H9 (cell line): ENCODE data around the gene DPY19L3. TPM values are rescaled to one million over a fixed set of nuclear protein-coding genes. Genes with fewer than 3 reads are reported as not detected.

Source experiments
- DNase-seq: peaks from one replicate; pipeline ENCODE4 v3.0.0-alpha.2; 2017
- H2AFZ ChIP-seq: one replicate; pipeline ENCODE4 v1.6.1; 2013; ENCODE audit warnings: mild to moderate bottlenecking, low read length, control low read depth, moderate library complexity
- H2AK5ac ChIP-seq: 2 replicates; pipeline ENCODE4 v1.6.1; 2013; ENCODE audit warnings: low read length, control low read depth, mixed read lengths; ENCODE audit not compliant: insufficient read length
- H2BK120ac ChIP-seq: one replicate; pipeline ENCODE4 v1.6.1; 2013; ENCODE audit warnings: low read depth, mild to moderate bottlenecking, low read length, control low read depth, inconsistent platforms; ENCODE audit not compliant: poor library complexity, severe bottlenecking
- H2BK12ac ChIP-seq: 2 replicates; pipeline ENCODE4 v1.6.1; 2013; ENCODE audit warnings: low read length, control low read depth, mixed read lengths, low read depth; ENCODE audit not compliant: insufficient read length
- H2BK15ac ChIP-seq: 2 replicates; pipeline ENCODE4 v1.6.1; 2013; ENCODE audit warnings: low read depth, low read length, control low read depth
- H2BK20ac ChIP-seq: one replicate; pipeline ENCODE4 v1.6.1; 2013; ENCODE audit warnings: low read depth, mild to moderate bottlenecking, low read length, control low read depth, inconsistent platforms; ENCODE audit not compliant: poor library complexity, severe bottlenecking
- H2BK5ac ChIP-seq: 2 replicates; pipeline ENCODE4 v1.6.1; 2013; ENCODE audit warnings: low read length, control low read depth, mixed read lengths; ENCODE audit not compliant: insufficient read length
- H3K14ac ChIP-seq: 2 replicates; pipeline ENCODE4 v1.6.1; 2013; ENCODE audit warnings: low read length, control low read depth; ENCODE audit not compliant: insufficient read depth
- H3K18ac ChIP-seq: 2 replicates; pipeline ENCODE4 v1.6.1; 2013; ENCODE audit warnings: low read depth, mild to moderate bottlenecking, mixed read lengths, low read length, control low read depth; ENCODE audit not compliant: insufficient read length
- H3K23ac ChIP-seq: 2 replicates; pipeline ENCODE4 v1.6.1; 2013; ENCODE audit warnings: low read length, control low read depth, mixed read lengths, low read depth; ENCODE audit not compliant: insufficient read length
- H3K23me2 ChIP-seq: 2 replicates; pipeline ENCODE4 v1.6.1; 2013; ENCODE audit warnings: low read depth, mild to moderate bottlenecking, mixed read lengths, low read length, control low read depth; ENCODE audit not compliant: insufficient read length, poor library complexity, severe bottlenecking
- H3K27ac ChIP-seq: 2 replicates; pipeline ENCODE4 v1.5.1; 2013; ENCODE audit warnings: low read length, control low read depth, mixed read lengths, low read depth; ENCODE audit not compliant: insufficient read length
- H3K27me3 ChIP-seq: 2 replicates; pipeline ENCODE4 v1.6.1; 2013; ENCODE audit warnings: low read length, control low read depth, inconsistent platforms; ENCODE audit not compliant: insufficient read depth
- H3K4ac ChIP-seq: 2 replicates; pipeline ENCODE4 v1.6.1; 2013; ENCODE audit warnings: low read depth, mild to moderate bottlenecking, control low read depth, inconsistent platforms, low read length, moderate library complexity
- H3K4me1 ChIP-seq: 2 replicates; pipeline ENCODE4 v1.6.1; 2013; ENCODE audit warnings: low read length, control low read depth, inconsistent platforms; ENCODE audit not compliant: insufficient read depth
- H3K4me2 ChIP-seq: 2 replicates; pipeline ENCODE4 v1.6.1; 2013; ENCODE audit warnings: low read length, control low read depth, mixed read lengths; ENCODE audit not compliant: insufficient read length, insufficient read depth
- H3K56ac ChIP-seq: 2 replicates; pipeline ENCODE4 v1.6.1; 2013; ENCODE audit warnings: low read depth, mild to moderate bottlenecking, mixed read lengths, low read length, control low read depth; ENCODE audit not compliant: insufficient read length
- H3K79me1 ChIP-seq: 2 replicates; pipeline ENCODE4 v1.6.1; 2013; ENCODE audit warnings: low read depth, mild to moderate bottlenecking, moderate library complexity, low read length, control low read depth, inconsistent platforms; ENCODE audit not compliant: insufficient read depth, poor library complexity, severe bottlenecking
- H3K79me2 ChIP-seq: 2 replicates; pipeline ENCODE4 v1.6.1; 2013; ENCODE audit warnings: low read length, control low read depth, inconsistent platforms; ENCODE audit not compliant: insufficient read depth
- H3K9ac ChIP-seq: 2 replicates; pipeline ENCODE4 v1.6.1; 2013; ENCODE audit warnings: low read length, control low read depth, mixed read lengths; ENCODE audit not compliant: insufficient read length; ENCODE audit errors: extremely low read depth
- H3K9me3 ChIP-seq: one replicate; pipeline ENCODE4 v1.6.1; 2013; ENCODE audit warnings: low read depth, low read length, inconsistent platforms; ENCODE audit not compliant: control insufficient read depth
- H3T11ph ChIP-seq: one replicate; pipeline ENCODE4 v1.6.1; 2013; ENCODE audit warnings: mild to moderate bottlenecking, low read length, control low read depth, inconsistent platforms
- H4K20me1 ChIP-seq: one replicate; pipeline ENCODE4 v1.6.1; 2013; ENCODE audit not compliant: control insufficient read depth, insufficient read length, insufficient read depth
- H4K5ac ChIP-seq: 2 replicates; pipeline ENCODE4 v1.6.1; 2013; ENCODE audit warnings: low read depth, mild to moderate bottlenecking, mixed read lengths, low read length, control low read depth; ENCODE audit not compliant: insufficient read length
- H4K8ac ChIP-seq: replicated peaks from 2 replicates; pipeline ENCODE4 v1.6.1; 2013; ENCODE audit warnings: low read length, control low read depth, mixed read lengths, low read depth; ENCODE audit not compliant: insufficient read length
- H4K91ac ChIP-seq: 2 replicates; pipeline ENCODE4 v1.6.1; 2013; ENCODE audit warnings: low read depth, mild to moderate bottlenecking, moderate library complexity, mixed read lengths, low read length, control low read depth; ENCODE audit not compliant: insufficient read length
- H3K27ac Mint-ChIP-seq, 3 experiments: 2 replicates in 2 of 3; 3 replicates in 1 of 3; pipeline ENCODE4 v1.8.0; 2020 to 2021; ENCODE audit warnings: mixed read lengths in 3 of 3, mild to moderate bottlenecking in 1 of 3, moderate library complexity in 1 of 3
- H3K27me3 Mint-ChIP-seq: 2 replicates; pipeline ENCODE4 v1.8.0; 2021; ENCODE audit warnings: low read depth, mild to moderate bottlenecking, moderate library complexity, mixed read lengths
- H3K36me3 Mint-ChIP-seq, 3 experiments: 2 replicates in 2 of 3; 3 replicates in 1 of 3; pipeline ENCODE4 v1.8.0; 2020 to 2021; ENCODE audit warnings: low read depth in 3 of 3, mixed read lengths in 3 of 3; ENCODE audit not compliant: insufficient read depth in 1 of 3
- H3K4me1 Mint-ChIP-seq, 2 experiments: 2 replicates each; pipeline ENCODE4 v1.8.0; 2020; ENCODE audit warnings: mixed read lengths in 2 of 2
- H3K4me3 Mint-ChIP-seq, 2 experiments: 2 replicates in 1 of 2; 3 replicates in 1 of 2; pipeline ENCODE4 v1.8.0; 2020 to 2021; ENCODE audit warnings: mild to moderate bottlenecking in 2 of 2, mixed read lengths in 2 of 2, moderate library complexity in 1 of 2
- H3K9me3 Mint-ChIP-seq, 2 experiments: 2 replicates in 1 of 2; 3 replicates in 1 of 2; pipeline ENCODE4 v1.8.0; 2020; ENCODE audit warnings: mild to moderate bottlenecking in 2 of 2, mixed read lengths in 2 of 2, moderate library complexity in 1 of 2
- WGBS: extraction: QIAGEN DNeasy Blood & Tissue Kit; methylation state at CpG from one replicate; pipeline ENCODE4 v1.1.7; 2013; ENCODE audit warnings: missing lambda C conversion rate, low lambda C conversion rate, mixed read lengths; ENCODE audit not compliant: insufficient read length; ENCODE audit errors: extremely low coverage; 5-methylcytosine and 5-hydroxymethylcytosine counted together
- total RNA-seq: library from RNA; stranded (reverse); gene quantifications from 2 replicates; pipeline ENCODE4 v1.2.1, GENCODE V29; 2021
- TF ChIP-seq, protein P1 (sequence below): fragments of 200-600 bp; sonication (generic); conservative IDR thresholded peaks from 3 replicates; pipeline ENCODE4 v1.8.0; 2021; ENCODE audit warnings: antibody characterized with exemption, mild to moderate bottlenecking

Gene DPY19L3
- total RNA-seq, 1 experiment from 2014 or later = 54.5 TPM

DNA sequence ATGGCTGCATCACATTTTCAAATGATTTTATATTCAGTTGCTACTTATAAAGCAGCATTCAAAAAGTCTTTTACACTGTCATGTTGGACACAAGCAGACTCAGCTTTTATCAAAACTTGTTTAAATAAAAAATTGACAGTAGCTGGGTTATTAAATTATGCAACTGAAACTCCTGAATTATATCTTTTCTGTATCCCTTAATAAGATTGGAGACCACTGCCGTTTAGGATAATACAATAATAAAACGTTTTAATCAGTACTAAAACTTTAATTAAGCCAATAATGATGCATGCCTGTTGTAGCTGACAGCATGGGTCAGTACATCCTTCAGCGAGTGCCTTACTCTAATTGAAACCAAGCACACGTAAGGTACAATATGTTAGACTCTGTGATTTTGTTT lies 78.0 kb downstream of the DPY19L3 start:
- Histone ChIP-seq H3K4me2 (no peak overlapping the region), H3K79me1 (no peaks in the 10 kb centered on the region), H4K91ac (no peak overlapping the region), H2BK15ac (no peak overlapping the region), H3K4me1 (no peaks in the 10 kb centered on the region), H4K8ac (no peak overlapping the region), H3K27ac (no peak overlapping the region), H2AK5ac (no peak overlapping the region), H3K4ac (no peak overlapping the region), H2AFZ (no peak overlapping the region), H3K23me2 (no peaks in the 10 kb centered on the region), H3K14ac (no peak overlapping the region), H4K5ac (no peak overlapping the region), H4K20me1 (no peaks in the 10 kb centered on the region), H2BK12ac (no peak overlapping the region), H2BK20ac (no peak overlapping the region), H2BK120ac (no peak overlapping the region), H3K23ac (no peak overlapping the region), H3K9ac (no peak overlapping the region), H3K18ac (no peak overlapping the region), H3T11ph (no peak overlapping the region), H3K9me3 (no peaks in the 10 kb centered on the region), H3K56ac (no peak overlapping the region), H2BK5ac (no peak overlapping the region), H3K27me3 (no peaks in the 10 kb centered on the region), H3K79me2 (no peaks in the 10 kb centered on the region)
- Mint-ChIP-seq H3K27me3 (no peaks in the 10 kb centered on the region), H3K36me3 (peaks cover 55 to 80% (median 78%) of the 10 kb centered on the region in 3 experiments), H3K4me1 (no peaks in the 10 kb centered on the region), H3K4me3 (no peak overlapping the region), H3K9me3 (peaks cover 0 to 3% of the 10 kb centered on the region in 2 experiments; a peak in 2 of 5 replicates), H3K27ac (no peak overlapping the region)
- WGBS = no CpG with 5 or more reads among the region's 4 CpGs
- TF ChIP-seq, protein P1, sequence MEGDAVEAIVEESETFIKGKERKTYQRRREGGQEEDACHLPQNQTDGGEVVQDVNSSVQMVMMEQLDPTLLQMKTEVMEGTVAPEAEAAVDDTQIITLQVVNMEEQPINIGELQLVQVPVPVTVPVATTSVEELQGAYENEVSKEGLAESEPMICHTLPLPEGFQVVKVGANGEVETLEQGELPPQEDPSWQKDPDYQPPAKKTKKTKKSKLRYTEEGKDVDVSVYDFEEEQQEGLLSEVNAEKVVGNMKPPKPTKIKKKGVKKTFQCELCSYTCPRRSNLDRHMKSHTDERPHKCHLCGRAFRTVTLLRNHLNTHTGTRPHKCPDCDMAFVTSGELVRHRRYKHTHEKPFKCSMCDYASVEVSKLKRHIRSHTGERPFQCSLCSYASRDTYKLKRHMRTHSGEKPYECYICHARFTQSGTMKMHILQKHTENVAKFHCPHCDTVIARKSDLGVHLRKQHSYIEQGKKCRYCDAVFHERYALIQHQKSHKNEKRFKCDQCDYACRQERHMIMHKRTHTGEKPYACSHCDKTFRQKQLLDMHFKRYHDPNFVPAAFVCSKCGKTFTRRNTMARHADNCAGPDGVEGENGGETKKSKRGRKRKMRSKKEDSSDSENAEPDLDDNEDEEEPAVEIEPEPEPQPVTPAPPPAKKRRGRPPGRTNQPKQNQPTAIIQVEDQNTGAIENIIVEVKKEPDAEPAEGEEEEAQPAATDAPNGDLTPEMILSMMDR = no peak
- DNase-seq = no peak
